A204.1 (cell line): ENCODE results near the gene PKHD1.

Experiments
- FAIRE-seq: peaks from 2 replicates; lab custom pipeline; 2012; peaks lifted over from hg19 to GRCh38; lab: Jason Lieb, UNC

PKHD1 gene, protein sequence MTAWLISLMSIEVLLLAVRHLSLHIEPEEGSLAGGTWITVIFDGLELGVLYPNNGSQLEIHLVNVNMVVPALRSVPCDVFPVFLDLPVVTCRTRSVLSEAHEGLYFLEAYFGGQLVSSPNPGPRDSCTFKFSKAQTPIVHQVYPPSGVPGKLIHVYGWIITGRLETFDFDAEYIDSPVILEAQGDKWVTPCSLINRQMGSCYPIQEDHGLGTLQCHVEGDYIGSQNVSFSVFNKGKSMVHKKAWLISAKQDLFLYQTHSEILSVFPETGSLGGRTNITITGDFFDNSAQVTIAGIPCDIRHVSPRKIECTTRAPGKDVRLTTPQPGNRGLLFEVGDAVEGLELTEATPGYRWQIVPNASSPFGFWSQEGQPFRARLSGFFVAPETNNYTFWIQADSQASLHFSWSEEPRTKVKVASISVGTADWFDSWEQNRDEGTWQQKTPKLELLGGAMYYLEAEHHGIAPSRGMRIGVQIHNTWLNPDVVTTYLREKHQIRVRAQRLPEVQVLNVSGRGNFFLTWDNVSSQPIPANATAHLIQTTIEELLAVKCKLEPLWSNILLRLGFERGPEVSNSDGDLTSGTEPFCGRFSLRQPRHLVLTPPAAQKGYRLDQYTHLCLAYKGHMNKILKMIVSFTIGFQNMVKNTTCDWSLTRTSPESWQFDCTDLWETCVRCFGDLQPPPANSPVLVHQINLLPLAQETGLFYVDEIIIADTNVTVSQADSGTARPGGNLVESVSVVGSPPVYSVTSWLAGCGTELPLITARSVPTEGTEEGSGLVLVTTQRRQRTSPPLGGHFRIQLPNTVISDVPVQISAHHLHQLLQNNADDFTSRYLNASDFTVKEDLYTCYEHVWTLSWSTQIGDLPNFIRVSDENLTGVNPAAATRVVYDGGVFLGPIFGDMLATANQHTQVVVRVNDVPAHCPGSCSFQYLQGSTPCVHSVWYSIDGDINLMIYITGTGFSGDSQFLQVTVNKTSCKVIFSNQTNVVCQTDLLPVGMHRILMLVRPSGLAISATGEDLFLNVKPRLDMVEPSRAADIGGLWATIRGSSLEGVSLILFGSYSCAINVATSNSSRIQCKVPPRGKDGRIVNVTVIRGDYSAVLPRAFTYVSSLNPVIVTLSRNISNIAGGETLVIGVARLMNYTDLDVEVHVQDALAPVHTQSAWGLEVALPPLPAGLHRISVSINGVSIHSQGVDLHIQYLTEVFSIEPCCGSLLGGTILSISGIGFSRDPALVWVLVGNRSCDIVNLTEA (N-terminal part only)

DNA sequence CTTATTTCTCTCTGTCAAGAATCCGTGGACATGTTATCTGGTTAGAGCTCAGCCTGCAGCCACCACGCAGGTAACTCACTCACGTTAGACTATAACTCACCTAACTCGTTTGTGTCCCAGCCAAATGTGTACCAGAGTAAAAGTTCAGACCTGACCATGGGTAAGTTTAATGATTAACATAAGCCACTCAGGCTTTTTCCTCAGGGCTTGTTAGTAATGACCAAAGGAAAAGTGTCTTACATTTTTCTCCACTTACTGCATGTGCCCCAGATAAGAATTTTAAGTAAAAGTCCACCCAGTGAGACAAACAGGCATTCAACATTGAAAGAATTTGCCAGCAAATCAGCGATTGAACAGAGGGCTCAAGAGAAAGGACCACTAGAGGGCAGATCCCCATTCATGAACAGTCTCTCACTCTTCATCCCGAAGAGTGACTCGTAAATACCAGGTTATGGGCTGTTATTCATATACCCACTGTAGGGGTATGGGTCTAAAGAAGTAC is at the start of gene PKHD1:
Gene PKHD1, minus strand, starts transcription at position 116 of the 502 bp plus-strand sequence. CDS start 2,680 bp downstream, outside the sequence.
- no peak for FAIRE-seq

DNA sequence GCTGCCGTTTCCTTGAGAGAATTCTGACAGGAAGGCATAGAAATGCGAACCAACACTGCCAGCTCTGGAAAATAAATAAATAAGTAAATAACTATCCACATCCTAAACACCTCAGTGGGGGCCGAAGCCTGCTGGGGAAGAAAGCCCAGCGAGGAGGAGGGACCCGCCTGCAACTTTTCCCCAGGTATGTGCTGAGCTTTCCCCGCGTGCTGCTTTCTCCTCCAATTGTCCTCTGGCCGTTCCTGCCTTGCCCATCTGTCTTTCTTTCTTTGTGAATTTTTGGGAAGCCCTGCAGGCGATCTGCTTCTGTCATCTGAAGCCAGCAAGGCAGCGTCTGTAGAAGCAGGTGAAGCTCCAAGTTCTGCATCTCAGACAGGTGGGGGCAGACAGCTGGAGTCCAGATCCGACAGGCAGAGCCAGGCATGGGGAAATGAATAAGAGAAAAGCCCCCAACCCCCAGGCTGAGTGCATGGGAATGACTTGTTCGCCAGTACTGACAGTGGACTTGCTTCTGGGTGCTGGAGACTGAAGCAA is 49.6 kb upstream of the PKHD1 start:
- FAIRE-seq: no peak

DNA sequence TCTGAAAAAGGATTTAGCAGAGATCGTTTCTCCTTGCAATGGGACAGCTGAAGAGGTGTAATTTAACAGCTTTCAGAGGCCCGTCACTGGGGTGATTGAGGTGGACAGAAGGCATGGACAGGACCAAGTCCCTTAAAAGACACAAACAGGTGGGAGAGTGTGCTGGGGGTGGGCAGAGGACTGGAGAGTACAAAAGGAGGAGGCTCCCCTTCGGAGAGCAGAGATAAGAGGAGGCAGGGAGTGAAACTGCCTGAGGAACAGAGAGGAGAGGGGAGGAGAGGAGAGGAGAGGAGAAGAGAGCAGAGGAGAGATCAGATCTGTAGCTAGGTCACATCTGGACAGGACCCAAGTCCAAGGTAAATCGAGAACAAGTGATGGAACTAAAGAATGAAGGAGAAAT is 48.6 kb upstream of the PKHD1 start:
- no peak for FAIRE-seq

DNA sequence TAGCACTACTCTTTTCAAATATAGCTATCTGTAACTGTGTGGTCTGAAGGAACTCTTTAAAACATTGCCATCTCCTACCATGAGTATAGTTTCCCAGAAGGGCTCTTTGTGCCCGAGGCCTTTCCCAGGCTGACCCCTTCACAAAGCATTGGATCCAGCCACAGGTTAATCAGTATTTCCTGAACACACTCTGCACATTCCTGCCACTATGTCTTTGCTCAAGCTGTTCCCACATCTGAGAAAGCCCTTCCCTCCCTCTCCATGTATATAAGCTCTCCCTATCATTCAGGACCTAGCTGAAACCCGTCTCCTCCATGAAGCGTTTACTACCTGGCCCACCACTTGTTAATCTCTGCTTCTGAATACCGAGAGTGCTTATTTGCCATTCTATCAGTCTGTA is 47.8 kb upstream of the PKHD1 start:
- FAIRE-seq: no peak

DNA sequence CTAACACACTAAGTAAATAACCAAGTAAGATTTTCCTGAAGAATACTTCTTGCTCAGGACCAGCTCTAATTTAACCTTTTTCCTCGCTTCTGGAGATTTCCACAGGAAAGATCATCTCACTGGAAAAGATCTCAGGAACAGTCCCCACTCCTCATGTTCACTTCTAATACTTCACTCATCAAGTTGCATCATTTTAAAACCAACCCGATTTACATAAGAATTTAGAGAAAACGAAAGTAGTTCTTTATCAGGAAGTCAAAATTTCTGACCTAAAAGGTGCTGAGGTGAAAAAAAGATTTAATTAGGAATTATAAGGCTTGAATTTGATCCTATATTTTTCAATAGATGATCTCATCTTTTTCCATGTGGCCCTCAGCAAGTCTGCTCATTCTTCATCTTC is 46.6 kb upstream of the PKHD1 start:
- FAIRE-seq: no peak

DNA sequence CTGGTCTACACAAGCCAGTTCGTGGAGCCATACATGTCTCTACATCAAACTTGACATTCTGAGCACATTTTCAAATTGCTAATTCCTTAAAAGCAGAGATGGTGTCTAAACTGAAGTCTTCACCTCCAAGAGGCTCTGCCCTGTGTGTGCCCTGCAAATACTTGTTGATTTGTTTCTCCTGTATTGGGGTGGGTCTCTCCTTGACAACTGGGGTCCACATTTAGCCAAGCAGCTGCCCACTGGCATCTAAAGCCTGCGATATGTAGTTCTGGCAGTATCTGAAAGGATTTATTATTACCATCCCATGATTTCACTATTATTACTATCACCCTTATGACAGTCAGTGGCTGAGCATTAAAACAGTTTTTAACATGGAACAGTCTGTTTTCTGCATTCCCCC is 45.9 kb upstream of the PKHD1 start:
- FAIRE-seq: no peak

DNA sequence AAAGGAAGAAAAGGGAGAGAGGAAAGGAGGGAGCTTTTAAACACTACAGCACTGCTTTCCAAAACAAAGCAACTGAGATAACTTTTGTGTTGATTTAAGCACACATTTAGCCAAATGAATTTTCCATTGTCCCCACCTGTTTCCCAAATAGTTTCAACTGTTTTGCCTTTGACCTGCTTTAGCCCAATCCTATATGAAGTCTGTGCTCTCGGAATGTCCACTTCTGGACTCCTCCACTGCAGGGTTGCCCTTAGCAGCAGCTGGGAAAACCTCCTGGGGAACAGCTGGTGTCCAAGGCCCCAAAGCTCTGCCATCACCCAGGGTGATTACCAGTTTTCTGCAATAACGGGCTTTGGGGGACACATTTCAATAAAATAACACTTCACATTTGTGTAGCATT is 44.9 kb upstream of the PKHD1 start:
- FAIRE-seq: no peak

DNA sequence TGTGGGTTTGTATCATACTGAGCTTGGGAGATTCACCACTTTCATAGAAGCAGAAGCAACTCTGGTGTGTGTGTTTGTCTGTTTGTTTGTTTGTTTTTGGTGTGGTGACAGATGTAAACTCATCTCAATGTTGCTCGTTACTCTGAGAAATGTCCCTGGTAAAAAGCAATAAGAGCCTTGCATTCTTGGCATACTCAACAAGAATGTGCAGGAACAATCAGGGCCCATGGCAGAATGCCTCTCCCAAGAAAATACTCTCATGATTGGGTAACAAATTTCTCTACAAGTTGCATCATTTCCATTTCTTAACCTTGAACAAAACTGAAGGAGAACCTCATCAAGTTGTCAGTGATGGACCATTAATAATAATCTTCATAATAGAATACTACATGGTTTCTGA is 43.0 kb upstream of the PKHD1 start:
- FAIRE-seq: no peak

DNA sequence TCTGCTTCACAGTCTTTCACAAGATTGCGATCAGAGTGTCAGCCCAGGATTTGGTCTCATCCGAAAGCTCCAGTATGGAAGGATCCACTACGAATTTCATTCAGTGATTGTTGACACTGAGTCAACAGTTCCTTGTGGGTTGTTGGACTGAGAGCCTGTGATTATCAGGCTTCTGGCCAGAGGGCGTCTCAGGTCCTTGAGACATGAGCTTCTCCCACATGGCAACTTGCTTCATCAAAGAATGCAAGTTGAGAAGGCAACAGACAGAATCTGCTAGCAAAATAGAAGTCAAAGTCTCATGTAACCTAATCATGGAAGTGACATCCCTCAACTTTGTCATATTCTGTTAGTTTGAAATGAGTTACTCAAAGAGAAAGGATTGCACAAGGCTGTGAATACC is 40.5 kb upstream of the PKHD1 start:
- no peak for FAIRE-seq

DNA sequence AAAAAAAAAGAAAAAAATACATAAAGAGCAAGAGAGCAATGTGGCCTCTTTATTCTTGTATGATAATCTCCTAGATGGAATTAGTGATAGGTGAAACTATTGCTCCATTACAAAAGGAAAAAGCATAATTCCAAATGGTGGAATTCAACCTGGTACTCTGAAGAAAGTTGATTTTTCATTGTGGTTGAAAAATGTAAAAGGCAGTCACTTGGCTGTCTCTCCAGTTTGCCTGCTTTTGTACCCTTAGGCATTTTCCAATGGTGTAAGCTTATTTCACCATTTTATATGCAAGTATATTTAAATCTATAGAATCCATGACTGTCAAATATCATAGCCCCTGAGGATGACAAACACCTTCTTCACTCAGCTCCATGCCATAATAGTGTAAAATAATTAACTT is 38.8 kb upstream of the PKHD1 start:
- no peak for FAIRE-seq

DNA sequence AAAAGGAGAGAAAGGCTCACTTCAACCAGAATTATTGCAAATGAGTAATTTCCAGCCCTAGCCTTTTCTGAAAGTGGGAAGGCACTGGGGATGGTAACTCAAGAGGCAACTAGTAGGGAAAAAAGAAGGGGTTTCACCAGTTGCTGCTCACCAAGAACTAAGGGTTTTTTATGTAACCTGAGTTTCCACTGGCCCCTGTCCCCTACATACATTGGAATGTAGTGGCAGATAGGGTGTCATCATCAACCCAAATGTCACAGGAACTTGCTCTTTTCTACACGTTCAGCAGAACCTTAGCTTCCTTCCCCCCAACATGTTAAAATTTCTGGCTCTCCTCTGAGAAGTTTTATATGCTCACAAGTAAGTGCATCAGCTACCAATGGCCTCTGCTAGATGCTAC is 38.2 kb upstream of the PKHD1 start:
- FAIRE-seq: no peak

DNA sequence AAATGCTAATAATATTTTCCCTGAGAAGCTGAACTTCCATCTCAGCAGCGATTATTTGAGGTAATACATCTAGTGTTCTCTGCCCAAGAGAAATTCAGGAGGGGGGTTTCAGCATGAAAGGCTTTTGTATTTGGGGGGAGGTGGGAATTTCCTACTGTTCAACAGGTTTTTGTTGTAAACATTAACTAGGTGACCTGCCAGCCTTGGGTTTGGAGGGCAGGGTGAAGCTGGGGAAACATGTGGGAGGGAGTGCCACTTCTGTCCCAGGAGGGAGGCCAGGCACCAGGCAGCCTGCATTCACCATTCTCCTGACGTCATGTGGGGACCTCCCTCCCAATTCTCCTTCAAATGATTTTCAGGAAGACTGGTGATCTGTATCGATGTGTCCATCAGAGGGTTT is 37.7 kb upstream of the PKHD1 start:
- no peak for FAIRE-seq

DNA sequence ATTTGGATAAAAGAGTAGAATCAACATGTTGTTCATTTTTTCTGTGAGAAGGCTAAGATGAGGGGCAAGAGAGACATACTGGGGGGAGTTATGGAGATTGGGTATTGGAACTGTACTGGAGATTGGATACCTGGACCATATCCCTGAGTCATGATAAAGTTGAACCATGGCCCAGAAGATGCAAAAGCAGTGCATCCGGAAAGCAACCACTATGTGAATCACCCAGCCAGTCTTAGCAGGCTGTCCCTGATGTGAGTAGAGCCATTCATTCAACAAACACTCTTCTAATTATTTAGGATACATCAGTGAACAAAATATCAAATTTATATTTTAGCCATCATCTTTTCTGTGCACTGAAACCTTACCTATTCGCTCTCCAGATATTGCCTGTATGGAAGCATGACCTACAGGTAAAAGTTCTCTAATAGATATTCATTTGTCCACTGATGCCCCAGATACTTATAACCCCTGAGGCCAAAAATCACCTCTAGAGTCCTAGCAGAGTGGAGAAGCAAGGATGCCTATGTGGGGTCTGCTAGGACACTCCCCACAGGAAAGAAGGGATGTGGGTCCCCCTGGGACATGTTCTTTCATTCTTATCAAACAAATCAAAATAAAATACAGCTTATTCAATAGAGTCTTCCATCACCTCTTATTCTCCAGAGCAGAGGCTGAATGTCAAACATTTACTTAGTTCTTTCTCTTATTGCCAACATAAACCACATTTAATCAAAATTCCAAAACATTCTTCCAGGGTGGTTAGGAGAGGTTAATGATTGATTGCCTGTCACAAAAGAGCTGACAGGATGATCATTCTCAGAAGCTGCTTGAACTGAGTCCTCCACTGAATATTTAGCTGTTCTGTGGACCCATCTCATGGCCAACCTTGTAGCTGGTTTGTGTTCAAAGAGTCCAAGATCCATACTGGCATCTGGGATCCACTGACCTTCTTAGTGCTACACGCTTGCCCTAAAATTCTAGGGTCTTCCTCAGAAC is 37.0 kb upstream of the PKHD1 start:
- FAIRE-seq: no peak

DNA sequence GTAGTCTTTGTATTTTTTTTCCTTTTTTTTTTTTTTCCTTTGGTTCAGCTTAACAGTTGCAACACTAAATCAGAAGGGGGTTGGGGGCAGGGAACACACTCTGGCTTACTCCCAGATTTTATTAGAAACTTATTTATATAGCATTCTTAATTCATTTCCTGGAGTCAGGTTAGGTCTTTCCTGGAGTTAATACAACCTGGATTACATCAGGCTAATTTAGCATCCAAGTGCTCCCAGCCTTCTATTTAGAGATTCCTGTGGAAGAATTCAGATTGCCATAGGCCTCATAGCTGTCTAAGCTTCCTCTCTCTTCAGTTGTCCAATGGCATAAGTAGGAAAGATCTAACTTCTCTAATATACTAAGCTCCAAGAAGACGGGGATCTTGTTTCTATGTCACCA is 35.8 kb upstream of the PKHD1 start:
- no peak for FAIRE-seq

DNA sequence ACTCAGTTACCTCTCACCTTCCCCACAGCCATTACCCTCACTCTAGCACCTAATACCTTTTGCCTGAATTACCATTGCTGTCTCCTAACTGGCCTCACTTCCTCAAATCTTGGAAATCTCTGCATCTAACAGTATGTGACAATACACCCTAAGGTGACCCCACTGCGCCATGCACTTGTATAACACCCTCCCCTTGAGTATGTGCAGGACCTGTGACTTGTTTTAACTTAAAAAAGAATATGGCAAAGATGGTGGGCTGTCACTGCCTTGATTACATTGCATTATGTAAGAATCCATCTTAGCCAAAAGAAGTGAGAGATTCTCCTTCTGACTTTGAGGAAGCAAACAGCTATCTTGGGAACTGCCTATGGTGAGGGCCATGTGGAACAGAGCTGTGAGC is 29.9 kb upstream of the PKHD1 start:
- no peak for FAIRE-seq

DNA sequence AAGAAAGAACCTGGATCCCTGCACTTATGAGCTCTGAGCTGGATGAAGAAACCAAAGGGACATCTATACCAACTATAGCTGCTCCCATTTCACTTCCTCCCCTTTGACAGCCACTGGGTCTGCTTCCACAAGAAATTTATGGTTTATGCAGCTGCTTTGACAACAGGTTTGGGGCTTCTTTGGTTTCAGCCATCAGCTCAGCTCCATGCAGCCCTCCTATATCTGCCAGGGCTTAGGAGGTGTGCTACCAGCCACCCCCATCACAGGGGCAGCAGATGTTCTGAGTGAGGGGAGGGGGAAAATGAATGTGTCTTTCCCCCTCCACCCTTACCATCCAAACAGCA is 29.2 kb upstream of the PKHD1 start:
- no peak for FAIRE-seq

DNA sequence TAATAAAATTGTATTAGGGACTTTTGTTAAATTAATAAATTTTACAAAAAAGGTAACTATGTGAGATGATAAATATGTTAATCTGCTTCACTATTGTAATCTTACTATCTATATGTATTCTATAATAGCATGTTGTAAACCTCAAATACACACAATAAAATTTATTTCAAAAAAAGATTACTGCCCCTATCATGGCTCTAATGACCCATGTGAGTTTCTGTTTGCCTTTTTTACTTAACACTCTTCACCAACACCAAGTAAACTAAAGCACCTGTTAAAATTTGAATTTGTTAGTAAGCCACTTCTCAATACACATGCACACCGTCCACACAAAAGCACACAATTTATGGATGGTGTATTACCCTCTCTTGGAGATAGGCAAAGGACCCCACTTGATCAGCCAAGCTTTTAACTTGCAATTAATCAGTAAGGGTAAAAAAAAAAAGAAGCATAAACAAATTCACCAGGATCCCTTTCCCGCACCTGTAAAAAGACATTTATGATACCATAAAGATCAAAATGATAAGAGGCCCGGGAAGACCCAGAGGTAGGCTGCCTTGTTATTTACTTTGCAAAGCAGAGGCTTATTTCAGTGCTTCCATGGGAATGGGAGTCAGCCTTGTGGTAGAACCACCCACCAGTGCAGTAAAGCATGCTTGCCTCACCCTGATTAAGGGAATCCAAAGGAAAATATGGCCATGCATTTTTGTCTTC is 28.6 kb upstream of the PKHD1 start:
- no peak for FAIRE-seq

DNA sequence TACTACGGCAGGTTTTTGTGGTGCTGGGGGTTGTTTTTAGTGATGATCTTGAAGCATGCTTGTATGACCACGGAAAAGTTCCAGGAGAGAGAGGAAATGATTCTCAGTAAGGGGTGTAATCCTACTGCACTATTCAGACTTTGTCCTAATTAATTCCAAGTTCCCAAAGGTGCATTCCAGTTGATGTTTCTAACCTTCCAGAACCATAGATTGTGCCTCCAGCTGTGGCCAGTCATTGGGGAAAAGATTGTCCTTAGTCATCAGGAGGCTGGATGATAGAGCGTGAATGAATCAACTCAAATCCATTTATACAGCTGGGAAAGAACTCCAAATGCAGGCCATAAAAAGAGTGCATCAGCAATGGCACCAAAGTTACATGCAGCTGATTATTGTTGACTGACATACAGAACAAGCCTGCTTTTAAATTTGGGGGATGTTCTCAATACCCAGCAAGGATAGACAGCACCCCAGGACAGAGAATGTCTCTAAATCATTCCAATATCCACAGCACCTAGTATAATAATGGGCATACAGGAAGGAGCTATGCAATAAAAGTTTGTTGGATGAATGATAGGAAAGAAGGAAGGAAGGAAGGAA is 27.8 kb upstream of the PKHD1 start:
- no peak for FAIRE-seq

DNA sequence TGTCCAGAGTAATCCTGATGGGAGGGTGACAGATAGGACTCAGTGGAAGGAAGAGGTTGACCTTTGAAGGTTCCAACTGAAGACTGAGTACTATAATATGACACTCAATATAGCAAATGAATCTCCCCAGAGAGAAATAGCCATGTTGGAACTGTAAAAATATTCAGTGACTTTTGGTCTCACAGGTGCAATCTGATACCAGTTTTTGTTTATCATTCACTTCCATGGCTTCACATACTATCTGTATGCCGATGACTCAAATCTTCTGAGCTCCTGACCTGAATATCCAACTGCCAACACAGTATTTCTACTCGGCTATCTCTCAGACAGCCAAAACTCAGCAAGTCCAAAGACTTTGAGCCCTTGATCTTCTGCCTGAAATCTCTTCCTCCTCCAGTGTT is 21.8 kb upstream of the PKHD1 start:
- no peak for FAIRE-seq

DNA sequence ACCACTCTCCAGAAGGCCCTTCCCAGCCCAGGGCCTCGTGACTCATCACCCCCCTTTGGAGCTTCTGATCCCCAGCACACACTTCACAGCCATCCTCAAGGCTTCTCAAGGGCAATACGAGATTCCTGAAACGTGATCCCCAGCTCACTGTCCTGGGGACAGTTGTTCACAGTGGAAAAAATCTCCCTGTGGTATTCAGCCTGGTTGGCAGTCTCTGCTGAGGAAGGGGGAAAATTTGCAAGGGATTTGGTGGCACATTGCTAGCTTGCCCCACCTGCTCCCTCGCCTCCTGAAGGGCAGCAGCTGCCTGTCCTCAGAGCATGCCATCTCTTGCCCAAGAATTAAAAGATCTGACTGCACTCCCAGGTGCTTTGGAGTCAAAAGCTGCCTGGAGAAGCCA is 20.7 kb upstream of the PKHD1 start:
- FAIRE-seq: no peak
